Prostate gland (tissue), 2 donors: ENCODE measurements around the gene CNPY2. TPM values are rescaled to one million over a fixed set of nuclear protein-coding genes. Genes with fewer than 3 reads are reported as not detected.

ENCODE experiments used
- DNase-seq: peaks from one replicate; pipeline ENCODE4 v3.0.0-alpha.2; 2019; ENCODE audit warnings: low spot score
- H3K27ac ChIP-seq, 2 donors: fragments of 200-600 bp; sonication (generic); 2 replicates each; pipeline ENCODE4 v1.5.1; 2017 to 2019
- H3K27me3 ChIP-seq: fragments of 200-600 bp; sonication (generic); replicated peaks from 2 replicates; pipeline ENCODE4 v1.5.1; 2019; ENCODE audit not compliant: insufficient read depth
- H3K36me3 ChIP-seq, 2 donors: fragments of 200-600 bp; sonication (generic); 1 replicate in 1 of 2; 2 replicates in 1 of 2; pipeline versions ENCODE4 v1.5.1 to v1.8.1; 2017 to 2019
- H3K4me1 ChIP-seq: fragments of 200-600 bp; sonication (generic); replicated peaks from 2 replicates; pipeline ENCODE4 v1.5.1; 2019
- H3K4me3 ChIP-seq, 2 donors: fragments of 200-600 bp; sonication (generic); 2 replicates each; pipeline ENCODE4 v1.5.1; 2017 to 2019
- H3K9me3 ChIP-seq: fragments of 200-600 bp; sonication (generic); 2 replicates; pipeline ENCODE4 v1.5.1; 2017
- CTCF ChIP-seq, 4 experiments: fragments of 200-600 bp in 2 of 4; fragments of 450-650 bp in 2 of 4; sonication (generic) in 2 of 4; IDR thresholded peaks; 1 replicate in 3 of 4; 2 replicates in 1 of 4; pipeline ENCODE4 v1.5.1; 2016 to 2019; ENCODE audit warnings: antibody characterized with exemption in 4 of 4, mild to moderate bottlenecking in 2 of 4, moderate library complexity in 2 of 4
- POLR2A ChIP-seq: fragments of 450-650 bp; IDR thresholded peaks from one replicate; pipeline ENCODE4 v1.6.1; 2016; ENCODE audit warnings: antibody characterized with exemption, mild to moderate bottlenecking
- POLR2AphosphoS5 ChIP-seq: sonication (generic); formaldehyde crosslinking; IDR thresholded peaks from one replicate; pipeline ENCODE4 v1.6.1; 2017; ENCODE audit warnings: antibody characterized with exemption
- WGBS: methylation state at CpG from one replicate; pipeline ENCODE4 v1.1.5; 2018; 5-methylcytosine and 5-hydroxymethylcytosine counted together
- intact Hi-C: fragments of 100-400 bp; cut with DNase I; formaldehyde crosslinking; loops from one replicate; pipeline ENCODE4 v1.14.2; 2022
- total RNA-seq, 2 donors: library from RNA; depleted of rRNA; stranded (reverse); fragments of >200 nt; gene quantifications; one replicate each; pipeline ENCODE4 v1.1.0, GENCODE V29; 2016

The CNPY2 gene
- total RNA-seq = 100 to 1,000 TPM in 1 of 2 donors, 10 to 100 TPM in 1; 97.7 to 101 TPM

DNA sequence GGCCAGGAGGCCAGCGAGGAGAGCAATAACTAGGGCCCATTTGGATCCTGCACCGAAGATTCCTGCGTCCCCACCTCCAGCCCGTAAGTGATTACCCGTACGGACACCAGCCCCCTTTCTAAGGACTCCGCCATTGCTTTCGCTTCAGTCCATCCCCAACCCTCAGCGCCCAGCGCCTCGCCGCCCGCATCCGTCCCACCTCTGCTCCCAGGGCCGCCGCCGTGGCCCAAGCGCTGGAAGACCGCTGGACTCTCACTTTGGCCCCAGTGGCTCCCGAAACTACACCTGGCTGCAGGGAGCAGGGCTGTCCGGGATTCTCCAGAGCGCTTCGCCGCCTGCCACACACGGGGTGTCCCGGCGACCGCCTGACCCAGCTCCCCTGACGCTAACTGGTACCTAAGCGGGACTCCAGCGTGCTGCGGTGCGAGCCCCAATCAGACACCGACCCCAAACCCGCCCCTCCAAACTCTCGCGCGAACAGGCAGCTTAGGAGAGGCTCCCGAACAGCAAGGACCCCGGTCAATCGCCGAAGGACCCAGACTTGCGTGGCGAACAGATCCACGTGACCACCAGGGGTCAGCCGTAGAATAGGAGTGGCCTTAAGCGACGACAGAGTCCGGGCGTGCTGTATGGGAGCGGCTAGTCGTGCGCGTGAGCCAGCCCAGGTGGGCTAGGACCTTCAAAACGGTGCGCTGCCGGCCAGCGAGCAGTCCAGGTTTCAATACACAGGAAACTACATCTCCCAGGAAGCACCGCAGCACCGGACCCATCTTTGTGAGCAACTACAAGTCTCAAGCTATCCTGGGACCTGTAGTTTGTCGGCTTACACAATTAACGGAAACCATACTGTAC, at the start of gene CNPY2:
TSS of gene CNPY2 (minus strand) at position 367 of the 852 bp plus-strand sequence. CDS start 771 bp downstream, outside the sequence.
- Histone ChIP-seq H3K36me3 (peaks cover 0 to 5% of the 10 kb centered on the region in 2 donors), H3K27ac (peak within 1 kb of the TSS; percentile 87 to 91), H3K9me3 (no peaks in the 10 kb centered on the region), H3K27me3 (no peaks in the 10 kb centered on the region), H3K4me1 (no peaks in the 10 kb centered on the region), H3K4me3 (peak within 1 kb of the TSS; percentile 69 to 95)
- peak; percentile 92 for DNase-seq
- intact Hi-C loops = loop anchor here (5.0 kb wide), 1 partner anchor 146 kb away; no protein-coding TSS in a partner anchor
- TF ChIP-seq CTCF (IDR thresholded peaks at IDR 0.05) = peak in 3 of 4 experiments; percentile 7 to 32 (median 23)
- peak; percentile 53 for TF ChIP-seq POLR2A
- TF ChIP-seq POLR2AphosphoS5 = peak; percentile 88
- under 1% methylated on average over 58 of the region's 62 CpGs for WGBS

GRCh38 chr12:56362130-56363059, 46.6 kb upstream of the CNPY2 start, which contains the start of gene APOF:
APOF (minus strand) TSS chr12:56362857; CDS start chr12:56362745, 112 bp downstream.
- Histone ChIP-seq H3K4me1 (no peaks in the 10 kb centered on the region), H3K27ac (no peak within 1 kb of the TSS), H3K9me3 (no peaks in the 10 kb centered on the region), H3K27me3 (no peaks in the 10 kb centered on the region), H3K36me3 (no peaks in the 10 kb centered on the region), H3K4me3 (no peak within 1 kb of the TSS)
- 86% methylated on average over 10 of the region's 10 CpGs for WGBS
- TF ChIP-seq CTCF (IDR thresholded peaks at IDR 0.05) (no peak), POLR2AphosphoS5 (no peak), POLR2A (no peak)
- intact Hi-C loops = loop anchor here (5.0 kb wide), 1 partner anchor 90 kb away; the partner anchor contains the start of gene MIP
- no peak for DNase-seq

DNA sequence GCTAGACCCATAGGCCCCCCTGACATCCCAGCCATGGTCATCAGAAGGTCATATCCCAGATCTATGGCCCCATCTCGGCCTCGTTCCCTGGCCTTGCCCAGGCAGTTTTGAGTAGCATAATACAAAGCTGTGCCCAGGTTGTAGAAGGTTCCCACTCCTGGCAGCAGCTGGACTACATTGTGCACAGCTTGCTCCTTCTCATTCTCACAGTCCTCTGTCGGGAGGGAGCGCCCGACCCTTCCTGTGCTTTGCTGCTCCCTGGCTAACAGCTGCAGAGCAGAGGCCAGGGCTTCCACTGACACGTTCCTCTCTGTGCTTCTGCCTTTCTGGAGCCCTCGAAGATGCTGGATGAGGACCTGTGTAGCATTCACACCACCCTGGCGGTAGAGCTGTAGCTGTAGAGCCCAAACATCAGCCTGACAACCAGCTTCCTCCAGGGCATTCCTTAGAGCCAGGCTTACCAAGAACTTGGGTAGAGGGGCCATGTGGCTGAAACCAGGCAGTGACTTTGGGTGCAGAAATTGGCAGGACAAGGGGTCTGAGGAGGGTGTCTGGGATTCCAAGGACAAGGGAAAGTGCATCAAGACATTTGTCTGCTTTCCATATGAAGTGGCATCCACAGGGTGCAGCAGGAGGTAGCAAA, 45.8 kb upstream of the CNPY2 start:
- no peak for DNase-seq
- no peaks in the 10 kb centered on the region for H3K4me1 ChIP-seq
- H3K4me3 ChIP-seq = no peak overlapping the region
- H3K27me3 ChIP-seq = no peaks in the 10 kb centered on the region
- no peak overlapping the region for H3K27ac ChIP-seq
- no peaks in the 10 kb centered on the region for H3K9me3 ChIP-seq
- WGBS = 68% methylated on average over 8 of the region's 8 CpGs
- TF ChIP-seq POLR2AphosphoS5 (no peak), CTCF (IDR thresholded peaks at IDR 0.05) (no peak), POLR2A (no peak)
- H3K36me3 ChIP-seq = no peaks in the 10 kb centered on the region
- intact Hi-C loops = loop anchor here (5.0 kb wide), 1 partner anchor 91 kb away; the partner anchor contains the start of gene MIP

DNA sequence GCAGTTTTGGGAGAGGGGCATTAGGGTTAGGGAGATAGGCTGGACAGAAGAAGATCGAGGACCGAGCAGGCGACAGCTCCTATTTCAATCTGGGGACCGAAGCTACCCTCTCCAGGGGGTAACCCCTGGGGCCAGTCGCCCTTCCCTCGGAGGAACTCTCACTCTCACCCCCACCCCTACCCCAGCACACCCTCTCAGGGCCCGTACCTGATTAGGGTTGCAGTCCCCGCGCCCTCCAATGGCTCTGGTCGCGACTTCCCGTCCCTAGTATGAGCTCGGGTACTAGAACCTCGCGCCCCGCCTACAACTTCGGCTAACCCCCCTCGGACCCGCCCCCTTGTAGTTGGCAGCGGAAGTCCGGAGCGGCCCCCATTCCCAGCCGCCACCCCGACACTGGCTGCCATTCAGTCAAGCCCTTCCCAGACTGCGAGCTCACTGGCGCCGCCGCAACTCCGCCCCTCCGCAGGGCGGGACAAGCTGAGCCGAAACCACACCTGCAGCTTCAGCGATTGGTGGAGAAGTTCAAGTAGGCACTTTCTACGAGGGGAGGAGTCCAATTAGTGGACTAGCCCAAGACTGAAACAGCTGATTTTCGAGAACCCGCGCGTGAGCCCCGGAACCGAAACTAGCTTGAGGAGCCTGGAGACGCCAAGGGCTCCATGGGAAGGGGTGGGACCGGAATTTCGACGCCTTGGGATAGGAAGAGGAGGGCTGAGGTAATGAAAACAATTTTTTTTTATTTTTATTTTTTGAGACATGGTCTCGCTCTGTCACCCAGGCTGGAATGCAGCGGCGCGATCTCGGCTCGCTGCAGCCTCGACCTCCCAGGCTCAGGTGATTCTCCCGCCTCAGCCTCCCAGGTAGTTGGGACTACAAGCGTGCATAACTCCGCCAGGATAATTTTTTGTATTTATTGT, 44.3 kb upstream of the CNPY2 start, which contains the start of gene STAT2:
TSS of gene STAT2 (minus strand) at position 257 of the 917 bp plus-strand sequence. CDS start 3,536 bp downstream, outside the sequence.
- H3K36me3 ChIP-seq = peaks cover 2 to 12% of the 10 kb centered on the region in 2 donors
- H3K9me3 ChIP-seq = no peaks in the 10 kb centered on the region
- peak; percentile 99 for DNase-seq
- intact Hi-C loops = loop anchor here (5.0 kb wide), 1 partner anchor 92 kb away; the partner anchor contains the start of gene MIP
- H3K27me3 ChIP-seq = no peaks in the 10 kb centered on the region
- under 1% methylated on average over 54 of the region's 54 CpGs for WGBS
- TF ChIP-seq POLR2A = peak; percentile 87
- TF ChIP-seq CTCF (IDR thresholded peaks at IDR 0.05) = peak in 1 of 4 experiments; percentile 37
- peak; percentile 100 for TF ChIP-seq POLR2AphosphoS5
- H3K4me3 ChIP-seq = peak within 1 kb of the TSS; percentile 64
- peak within 1 kb of the TSS; percentile 94 to 96 for H3K27ac ChIP-seq
- H3K4me1 ChIP-seq = no peaks in the 10 kb centered on the region
